GM12873 (cell line): Measurements from ENCODE around the gene DHCR7.

Source experiments
- CTCF ChIP-seq: IDR thresholded peaks from 2 replicates; pipeline ENCODE4 v1.5.1; 2012; ENCODE audit warnings: low read depth, mild to moderate bottlenecking, moderate library complexity, low read length, control low read depth; ENCODE audit not compliant: insufficient read depth; ENCODE audit errors: missing control alignments

DHCR7 gene

GRCh38 chr11:71441251-71441650 is 6.9 kb downstream of the DHCR7 start:
- no peak for TF ChIP-seq CTCF

GRCh38 chr11:71440021-71440755 is 8.0 kb downstream of the DHCR7 start:
- TF ChIP-seq CTCF: no peak

- no peak for TF ChIP-seq CTCF
These were observed 9.5 kb downstream of the DHCR7 start for GRCh38 chr11:71438650-71439049.

- no peak for TF ChIP-seq CTCF
These were observed 10.3 kb downstream of the DHCR7 start for GRCh38 chr11:71437879-71438278.

- TF ChIP-seq CTCF: no peak
These were observed 10.8 kb downstream of the DHCR7 start for GRCh38 chr11:71437399-71437798.

- TF ChIP-seq CTCF: no peak
These were observed 11.3 kb downstream of the DHCR7 start for GRCh38 chr11:71436861-71437260.

GRCh38 chr11:71435278-71435951 is 12.8 kb downstream of the DHCR7 start:
- no peak for TF ChIP-seq CTCF
